H1 (cell line): ENCODE measurements around the gene CELF2. TPM values are rescaled to one million over a fixed set of nuclear protein-coding genes. Genes with fewer than 3 reads are reported as not detected.
A peak's percentile ranks its signal among the peaks of the same experiment; 100 is the strongest.

Experiments used
- CTCF ChIA-PET: fragments of 300-600 bp; sonication (Branson Sonifier 250); formaldehyde crosslinking; loops from one replicate; lab custom pipeline; 2021; ENCODE audit not compliant: partially characterized antibody; lab: Charles Lee
- POLR2A ChIA-PET: fragments of 300-600 bp; sonication (Branson Sonifier 250); formaldehyde crosslinking; loops from one replicate; lab custom pipeline; 2021; ENCODE audit warnings: inconsistent platforms; ENCODE audit not compliant: partially characterized antibody; lab: Charles Lee
- DNase-seq, 2 experiments: peaks; one replicate each; pipeline versions ENCODE4 v3.0.0 to v3.0.0-alpha.2; 2010 to 2022; ENCODE audit warnings: low spot score in 2 of 2, low read depth in 1 of 2, mixed read lengths in 1 of 2
- FAIRE-seq: peaks from 2 replicates; lab custom pipeline; 2011; peaks lifted over from hg19 to GRCh38; lab: Jason Lieb, UNC
- H2AFZ ChIP-seq: 2 replicates; pipeline ENCODE4 v1.8.1; 2012; ENCODE audit warnings: low read length, inconsistent platforms
- H2AK5ac ChIP-seq: 2 replicates; pipeline ENCODE4 v1.6.1; 2013; ENCODE audit warnings: low read depth, low read length
- H2BK120ac ChIP-seq: replicated peaks from 2 replicates; pipeline ENCODE3; 2013; ENCODE audit warnings: low read depth, low read length, inconsistent platforms
- H2BK12ac ChIP-seq: 2 replicates; pipeline ENCODE4 v1.6.1; 2013; ENCODE audit warnings: low read depth, low read length
- H2BK15ac ChIP-seq: 2 replicates; pipeline ENCODE4 v1.6.1; 2013; ENCODE audit warnings: low read length
- H2BK20ac ChIP-seq: 2 replicates; pipeline ENCODE4 v1.6.1; 2013; ENCODE audit warnings: low read length
- H2BK5ac ChIP-seq: 2 replicates; pipeline ENCODE4 v1.6.1; 2013; ENCODE audit warnings: low read depth, low read length
- H3K14ac ChIP-seq: 2 replicates; pipeline ENCODE4 v1.6.1; 2013; ENCODE audit warnings: inconsistent platforms; ENCODE audit not compliant: insufficient read length
- H3K18ac ChIP-seq: 2 replicates; pipeline ENCODE4 v1.6.1; 2013; ENCODE audit warnings: low read length; ENCODE audit errors: extremely low read depth
- H3K23ac ChIP-seq: 2 replicates; pipeline ENCODE4 v1.6.1; 2013; ENCODE audit warnings: inconsistent platforms; ENCODE audit not compliant: insufficient read length
- H3K23me2 ChIP-seq: 2 replicates; pipeline ENCODE4 v1.6.1; 2013; ENCODE audit warnings: low read depth, low read length
- H3K27ac ChIP-seq: 2 replicates; pipeline ENCODE4 v1.6.1; 2011; ENCODE audit warnings: low read depth, low read length, inconsistent platforms
- H3K27me3 ChIP-seq, 4 experiments: replicated peaks in 1 of 4; 1 replicate in 1 of 4; 2 replicates in 3 of 4; pipeline versions ENCODE4 v1.6.1 to v1.8.1; 2011 to 2013; ENCODE audit warnings: low read length in 3 of 4, mild to moderate bottlenecking in 3 of 4, inconsistent platforms in 2 of 4, mixed read lengths in 2 of 4, moderate library complexity in 1 of 4; ENCODE audit not compliant: control insufficient read depth in 3 of 4, insufficient read depth in 3 of 4; ENCODE audit errors: extremely low read depth in 1 of 4
- H3K36me3 ChIP-seq, 4 experiments: 2 replicates each; pipeline versions ENCODE4 v1.6.1 to v1.8.1; 2011 to 2013; ENCODE audit warnings: mild to moderate bottlenecking in 4 of 4, low read length in 3 of 4, moderate library complexity in 2 of 4, control low read depth in 1 of 4, inconsistent platforms in 1 of 4; ENCODE audit not compliant: insufficient read depth in 4 of 4, control insufficient read depth in 2 of 4
- H3K4ac ChIP-seq: replicated peaks from 2 replicates; pipeline ENCODE3; 2013; ENCODE audit warnings: low read length, low read depth, mixed read lengths, inconsistent platforms; ENCODE audit not compliant: insufficient read length
- H3K4me1 ChIP-seq, 4 experiments: replicated peaks in 1 of 4; 1 replicate in 1 of 4; 2 replicates in 3 of 4; pipeline versions ENCODE4 v1.6.1 to v1.8.1; 2011 to 2013; ENCODE audit warnings: low read length in 3 of 4, inconsistent platforms in 2 of 4, mixed read lengths in 1 of 4; ENCODE audit not compliant: insufficient read depth in 4 of 4, control insufficient read depth in 3 of 4
- H3K4me2 ChIP-seq, 2 experiments: 2 replicates each; pipeline versions ENCODE4 v1.6.1 to v1.8.1; 2011 to 2013; ENCODE audit warnings: low read depth in 2 of 2, low read length in 2 of 2, control low read depth in 1 of 2, inconsistent platforms in 1 of 2, mild to moderate bottlenecking in 1 of 2; ENCODE audit not compliant: insufficient read depth in 1 of 2
- H3K4me3 ChIP-seq, 4 experiments: fragments of 200-600, 300-600 bp in 1 of 4; sonication (generic), shearing (Covaris generic), sonication (Bioruptor Twin) in 1 of 4; 2 replicates each; pipeline versions ENCODE4 v1.5.1 to v1.8.1; 2011 to 2016; ENCODE audit warnings: low read length in 4 of 4, low read depth in 3 of 4, control low read depth in 2 of 4, inconsistent platforms in 2 of 4, mild to moderate bottlenecking in 2 of 4, mixed read lengths in 1 of 4, moderate library complexity in 1 of 4; ENCODE audit not compliant: insufficient read depth in 2 of 4; ENCODE audit errors: extremely low read depth in 1 of 4
- H3K56ac ChIP-seq: replicated peaks from 2 replicates; pipeline ENCODE3; 2013; ENCODE audit warnings: low read depth, mild to moderate bottlenecking, mixed read lengths, low read length, inconsistent platforms; ENCODE audit not compliant: insufficient read length
- H3K79me1 ChIP-seq: 2 replicates; pipeline ENCODE4 v1.6.1; 2013; ENCODE audit warnings: low read depth, low read length, control low read depth
- H3K79me2 ChIP-seq, 2 experiments: 2 replicates each; pipeline versions ENCODE4 v1.6.1 to v1.8.1; 2012 to 2013; ENCODE audit warnings: low read length in 2 of 2, mild to moderate bottlenecking in 2 of 2, inconsistent platforms in 1 of 2; ENCODE audit not compliant: insufficient read depth in 2 of 2, control insufficient read depth in 1 of 2
- H3K9ac ChIP-seq, 4 experiments: replicated peaks in 1 of 4; 1 replicate in 1 of 4; 2 replicates in 3 of 4; pipeline versions ENCODE4 v1.6.1 to v1.8.1; 2011 to 2013; ENCODE audit warnings: low read depth in 3 of 4, low read length in 3 of 4, control low read depth in 2 of 4, mild to moderate bottlenecking in 2 of 4, moderate library complexity in 2 of 4, inconsistent platforms in 1 of 4; ENCODE audit errors: extremely low read depth in 1 of 4
- H3K9me3 ChIP-seq, 2 experiments: 2 replicates each; pipeline versions ENCODE4 v1.6.1 to v1.8.1; 2012 to 2013; ENCODE audit warnings: mild to moderate bottlenecking in 2 of 2, moderate library complexity in 2 of 2, control low read depth in 1 of 2, inconsistent platforms in 1 of 2, low read depth in 1 of 2, low read length in 1 of 2, mixed read lengths in 1 of 2; ENCODE audit not compliant: insufficient read depth in 2 of 2
- H4K20me1 ChIP-seq, 2 experiments: replicated peaks in 1 of 2; 2 replicates each; pipeline versions ENCODE3 to v1.8.1; 2011 to 2013; ENCODE audit warnings: inconsistent platforms in 2 of 2, low read length in 2 of 2, mild to moderate bottlenecking in 1 of 2; ENCODE audit not compliant: insufficient read depth in 2 of 2, control insufficient read depth in 1 of 2
- H4K5ac ChIP-seq: 2 replicates; pipeline ENCODE4 v1.6.1; 2013; ENCODE audit warnings: low read length, low read depth, mixed read lengths, inconsistent platforms; ENCODE audit not compliant: insufficient read length
- H4K8ac ChIP-seq: 2 replicates; pipeline ENCODE4 v1.8.0; 2013; ENCODE audit warnings: mild to moderate bottlenecking, moderate library complexity, low read length, inconsistent platforms; ENCODE audit not compliant: insufficient read depth; ENCODE audit errors: extremely low read depth
- H4K91ac ChIP-seq: replicated peaks from 2 replicates; pipeline ENCODE3; 2013; ENCODE audit warnings: low read length, mixed read lengths, inconsistent platforms; ENCODE audit not compliant: insufficient read length
- CEBPB ChIP-seq: IDR thresholded peaks from 2 replicates; pipeline ENCODE4 v1.6.1; 2012; ENCODE audit warnings: low read depth, low read length
- CTCF ChIP-seq, 3 experiments: IDR thresholded peaks; 1 replicate in 2 of 3; 2 replicates in 1 of 3; pipeline versions ENCODE4 v1.5.1 to v1.6.1; 2011; ENCODE audit warnings: low read length in 3 of 3, mild to moderate bottlenecking in 3 of 3, inconsistent platforms in 2 of 3, low read depth in 1 of 3, moderate library complexity in 1 of 3; ENCODE audit not compliant: insufficient read depth in 1 of 3; ENCODE audit errors: control extremely low read depth in 1 of 3
- GABPA ChIP-seq: IDR thresholded peaks from 2 replicates; pipeline ENCODE4 v1.6.1; 2011; ENCODE audit warnings: mild to moderate bottlenecking, low read length, moderate library complexity, borderline replicate concordance; ENCODE audit not compliant: insufficient read depth
- JUN ChIP-seq: IDR thresholded peaks from 2 replicates; pipeline ENCODE4 v1.6.1; 2011; ENCODE audit warnings: low read depth, mild to moderate bottlenecking, improper control_type of control experiment, low read length
- RFX5 ChIP-seq: IDR thresholded peaks from 2 replicates; pipeline ENCODE4 v1.6.1; 2011; ENCODE audit warnings: low read depth, low read length, improper control_type of control experiment, borderline replicate concordance
- TAF7 ChIP-seq: optimal IDR thresholded peaks from 2 replicates; pipeline ENCODE3; 2011; ENCODE audit warnings: low read depth, mild to moderate bottlenecking, inconsistent platforms, low read length, moderate library complexity, borderline replicate concordance
- TCF12 ChIP-seq: IDR thresholded peaks from 2 replicates; pipeline ENCODE4 v1.6.1; 2011; ENCODE audit warnings: low read depth, mild to moderate bottlenecking, low read length
- WGBS, 2 experiments: shearing (Covaris generic) in 1 of 2; methylation state at CpG; one replicate each; pipeline versions ENCODE4 v1.1.6 to v1.1.7; 2013 to 2015; ENCODE audit warnings: low lambda C conversion rate in 2 of 2, mixed read lengths in 2 of 2, inconsistent platforms in 1 of 2, low coverage in 1 of 2, missing lambda C conversion rate in 1 of 2; ENCODE audit not compliant: insufficient replicate concordance in 2 of 2, insufficient coverage in 1 of 2, insufficient read length in 1 of 2; ENCODE audit errors: extremely low coverage in 1 of 2, missing lambda C conversion rate in 1 of 2; 5-methylcytosine and 5-hydroxymethylcytosine counted together
- polyA plus RNA-seq, 7 experiments: library from polyadenylated mRNA; depleted of rRNA in 3 of 7; stranded (reverse) in 5 of 7; unstranded in 2 of 7; fragments of >200 nt in 5 of 7; fragments of 200-250 nt in 2 of 7; gene quantifications; 1 replicate in 5 of 7; 2 replicates in 1 of 7; 4 replicates in 1 of 7; pipeline versions ENCODE4 v1.2.1 to v1.2.3, GENCODE V29; 2011 to 2013; ENCODE audit warnings: missing spikeins in 2 of 7, mixed read lengths in 2 of 7
- total RNA-seq: library from RNA; stranded (reverse); fragmentation: NEBNext Ultra II Directional; extraction: Animal tissue kit (Norgen Biotek cat#: 25700); gene quantifications from 2 replicates; pipeline ENCODE4 v1.2.1, GENCODE V29; 2021

Gene CELF2
- total and polyA plus RNA-seq, 2 of the 8 experiments (the other 6 are each of a cell fraction or from before 2014, with no cell fraction given) = 18.3 to 22.7 TPM

DNA sequence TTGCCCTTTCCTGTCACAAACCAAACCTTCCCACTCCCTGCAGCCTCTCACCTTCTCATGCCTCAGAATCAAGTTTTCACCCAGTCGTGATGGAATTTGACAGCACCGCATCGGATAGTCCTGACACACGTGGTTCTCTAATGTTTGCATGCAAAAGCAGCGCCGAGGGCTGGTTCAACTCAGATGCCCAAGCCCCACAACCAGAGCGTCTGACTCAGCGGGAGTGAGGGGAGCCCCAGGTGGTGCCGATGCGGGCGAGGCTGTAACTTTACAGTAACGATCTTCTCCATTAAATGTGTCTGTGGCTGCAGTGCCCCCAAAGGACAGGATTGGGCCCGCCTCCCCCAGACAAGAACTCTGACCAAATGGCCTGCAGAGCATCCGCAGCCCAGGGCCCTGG, 284.5 kb downstream of the CELF2 start:
- Histone ChIP-seq H4K5ac (no peak overlapping the region), H2AK5ac (no peak overlapping the region; the same call in 1 of the 2 replicates), H3K23me2 (no peaks in the 10 kb centered on the region; the same call in 1 of the 2 replicates), H2BK12ac (no peak overlapping the region), H2BK120ac (no peak overlapping the region), H3K27ac (no peak overlapping the region), H3K14ac (no peak overlapping the region), H3K56ac (no peak overlapping the region), H3K36me3 (no peaks in the 10 kb centered on the region), H2BK5ac (no peak overlapping the region), H3K9me3 (peaks cover 0 to 3% of the 10 kb centered on the region in 2 experiments; a peak in 1 of 4 replicates), H3K27me3 (no peaks in the 10 kb centered on the region), H3K4ac (no peak overlapping the region), H2BK15ac (no peak overlapping the region), H4K20me1 (no peaks in the 10 kb centered on the region), H4K91ac (no peak overlapping the region), H2AFZ (no peak overlapping the region), H4K8ac (no peak overlapping the region)
- 91% methylated on average over 14 of the region's 14 CpGs; no CpG with 5 or more reads in 1 of the 2 experiments for WGBS, 2 experiments
- FAIRE-seq = no peak
- POLR2A ChIA-PET = no interaction called here
- peak in 1 of 2 experiments; percentile 43 for DNase-seq
- CTCF ChIA-PET = interaction anchor here (2.2 kb wide), 1 partner anchor 18 kb away, joined by 5 read pairs; no protein-coding TSS in a partner anchor
- no peak for TF ChIP-seq GABPA
- TF ChIP-seq TAF7 = no peak
- no peak for TF ChIP-seq RFX5
- TF ChIP-seq JUN = no peak
- TF ChIP-seq TCF12 = no peak
- TF ChIP-seq CTCF (IDR thresholded peaks at IDR 0.05; ENCODE audit: control extremely low read depth in 1 of 3, insufficient read depth in 1 of 3, low read depth in 1 of 3, low read length in 3 of 3) = no peak
- TF ChIP-seq CEBPB = no peak
- TF ChIP-seq, all 59 proteins: peak for 0
- Histone ChIP-seq H3K4me3 (no peak overlapping the region), H3K23ac (no peak overlapping the region), H3K4me1 (no peaks in the 10 kb centered on the region; a peak in 1 of 7 replicates), H3K9ac (no peak overlapping the region), H3K79me1 (no peaks in the 10 kb centered on the region), H3K4me2 (no peak overlapping the region), H2BK20ac (no peak overlapping the region), H3K79me2 (no peaks in the 10 kb centered on the region), H3K18ac (no peak overlapping the region)
